DMS53 (cell line): ENCODE results near the gene NEURL2.
A peak's percentile ranks its signal among the peaks of the same experiment; 100 is the strongest.
"Not testable (repeated sequence)": the region's sequence is repeated elsewhere in the genome, so short reads cannot be mapped to it uniquely, and the experiment has no call there.

Experiments
- DNase-seq: peaks from one replicate; lab custom pipeline; 2025; lab: John Stamatoyannopoulos, UW

Gene NEURL2

GRCh38 chr20:45899046-45899835 is 8.2 kb upstream of the NEURL2 start:
- no peak for DNase-seq

- DNase-seq, result no peak
These were observed 7.3 kb upstream of the NEURL2 start for GRCh38 chr20:45898285-45898684.

- no peak for DNase-seq
These were observed 6.7 kb upstream of the NEURL2 start for GRCh38 chr20:45897692-45898091.

- DNase-seq, result no peak
These were observed 6.3 kb upstream of the NEURL2 start for GRCh38 chr20:45897289-45897688.

GRCh38 chr20:45896641-45897161 is 5.7 kb upstream of the NEURL2 start:
- DNase-seq, result no peak

- no peak for DNase-seq
These were observed 3.8 kb upstream of the NEURL2 start for GRCh38 chr20:45894797-45895196.

- no peak for DNase-seq
These were observed 2.8 kb upstream of the NEURL2 start for GRCh38 chr20:45893831-45894230.

- DNase-seq, result no peak
These were observed 2.0 kb upstream of the NEURL2 start for GRCh38 chr20:45892828-45893500.

- peak; percentile 50 for DNase-seq
These were observed 1.2 kb upstream of the NEURL2 start for GRCh38 chr20:45892049-45892825.

- peak; percentile 93 for DNase-seq
These were observed 677 bp downstream of the NEURL2 start for GRCh38 chr20:45890077-45890984.

- DNase-seq, result no peak
These were observed 2.3 kb downstream of the NEURL2 start for GRCh38 chr20:45888681-45889080.

- DNase-seq, result no peak
These were observed 3.7 kb downstream of the NEURL2 start, which contains the start of gene SPATA25 for GRCh38 chr20:45887346-45887715. Gene SPATA25, minus strand, starts transcription at chr20:45887622. Its CDS starts 32 bp downstream, at chr20:45887590.

- DNase-seq, result no peak
These were observed 4.2 kb downstream of the NEURL2 start for GRCh38 chr20:45886590-45887345.

GRCh38 chr20:45883100-45883469 is 7.9 kb downstream of the NEURL2 start:
- peak; percentile 81 for DNase-seq

GRCh38 chr20:45882469-45883099 is 8.4 kb downstream of the NEURL2 start:
- no peak for DNase-seq

GRCh38 chr20:45880988-45881788 is 9.8 kb downstream of the NEURL2 start, which contains the start of gene ZSWIM1:
Gene ZSWIM1, plus strand, starts transcription at chr20:45881227. Its CDS starts 1,366 bp downstream, at chr20:45882593.
- peak; percentile 100 for DNase-seq

GRCh38 chr20:45878076-45878761 is 12.8 kb downstream of the NEURL2 start:
- DNase-seq, result no peak

GRCh38 chr20:45874576-45874975 is 16.4 kb downstream of the NEURL2 start:
- no peak for DNase-seq

- not testable (repeated sequence) for DNase-seq
These were observed 16.9 kb downstream of the NEURL2 start for GRCh38 chr20:45874104-45874481.
